A673 (cell line): ENCODE measurements around the gene ATG14. TPM values are rescaled to one million over a fixed set of nuclear protein-coding genes. Genes with fewer than 3 reads are reported as not detected.

ENCODE experiments used
- BruUV-seq: library from RNA; stranded (reverse); fragments of 400-500 nt; replicated peaks from 2 replicates; lab custom pipeline; 2021; lab: Mats Ljungman, UMichigan
- CTCF ChIA-PET: fragments of 300-600 bp; sonication (Branson Sonifier 250); formaldehyde crosslinking; loops from one replicate; lab custom pipeline; 2022; ENCODE audit warnings: antibody characterized with exemption; lab: Charles Lee
- POLR2A ChIA-PET: fragments of 300-600 bp; sonication (Branson Sonifier 250); formaldehyde crosslinking; loops from one replicate; lab custom pipeline; 2022; ENCODE audit warnings: antibody characterized with exemption; ENCODE audit not compliant: low non-redundant PET; lab: Charles Lee
- DNase-seq: peaks from one replicate; pipeline ENCODE4 v3.0.0-alpha.2; 2015; ENCODE audit warnings: low spot score
- H3K27ac ChIP-seq: fragments of 200-600 bp; sonication (generic); 2 replicates; pipeline ENCODE4 v1.5.1; 2016; ENCODE audit warnings: mixed run types, low read depth, mild to moderate bottlenecking, mixed read lengths, antibody characterized with exemption, low read length; ENCODE audit not compliant: poor library complexity, severe bottlenecking
- H3K27me3 ChIP-seq: fragments of 200-600 bp; sonication (generic); replicated peaks from 2 replicates; pipeline ENCODE4 v1.6.1; 2017; ENCODE audit warnings: mixed run types, low read depth, mild to moderate bottlenecking, mixed read lengths, antibody characterized with exemption, low read length; ENCODE audit not compliant: insufficient read depth, poor library complexity
- H3K36me3 ChIP-seq: fragments of 200-600 bp; sonication (generic); 2 replicates; pipeline ENCODE4 v1.6.1; 2016; ENCODE audit warnings: mixed run types, mild to moderate bottlenecking, mixed read lengths, antibody characterized with exemption, low read length; ENCODE audit not compliant: insufficient read depth, poor library complexity, severe bottlenecking
- H3K4me1 ChIP-seq: fragments of 200-600 bp; sonication (generic); 2 replicates; pipeline ENCODE4 v1.6.1; 2017; ENCODE audit warnings: mixed run types, mild to moderate bottlenecking, mixed read lengths, antibody characterized with exemption, low read length; ENCODE audit not compliant: insufficient read depth, poor library complexity, severe bottlenecking
- H3K4me3 ChIP-seq: fragments of 200-600 bp; sonication (generic); 2 replicates; pipeline ENCODE4 v1.5.1; 2016; ENCODE audit warnings: low read depth, mixed run types, mild to moderate bottlenecking, mixed read lengths, low read length; ENCODE audit not compliant: poor library complexity, severe bottlenecking
- H3K9me3 ChIP-seq: fragments of 200-600 bp; sonication (generic); 2 replicates; pipeline ENCODE4 v1.6.1; 2016; ENCODE audit warnings: mixed run types, low read depth, mild to moderate bottlenecking, mixed read lengths, antibody characterized with exemption, low read length; ENCODE audit not compliant: poor library complexity, severe bottlenecking
- CTCF ChIP-seq: fragments of 300-800, 200-600 bp; sonication (generic); conservative IDR thresholded peaks from 2 replicates; pipeline ENCODE4 v1.5.1; 2017; ENCODE audit warnings: low read depth, mild to moderate bottlenecking, antibody characterized with exemption, low read length, moderate library complexity, mixed read lengths
- EZH2 ChIP-seq: fragments of 200-600 bp; sonication (generic); IDR thresholded peaks from 2 replicates; pipeline ENCODE4 v1.6.1; 2017; ENCODE audit warnings: borderline replicate concordance, low read depth, mild to moderate bottlenecking, mixed read lengths, antibody characterized with exemption, low read length; ENCODE audit not compliant: poor library complexity, severe bottlenecking
- intact Hi-C: fragments of 100-400 bp; cut with micrococcal nuclease; formaldehyde crosslinking; loops from one replicate; pipeline ENCODE4 v1.10.0; 2022; ENCODE audit not compliant: unreplicated experiment
- total RNA-seq: library from RNA; stranded (reverse); gene quantifications from 2 replicates; pipeline ENCODE4 v1.2.3, GENCODE V29; 2021

ATG14 gene
- total RNA-seq, 1 experiment from 2014 or later: 10.4 TPM

- intact Hi-C loops: no loop called here
- DNase-seq: no peak
- Histone ChIP-seq H3K4me3 (no peak overlapping the region), H3K9me3 (no peaks in the 10 kb centered on the region), H3K4me1 (no peaks in the 10 kb centered on the region), H3K36me3 (peaks cover 2% of the 10 kb centered on the region), H3K27me3 (no peaks in the 10 kb centered on the region), H3K27ac (no peak overlapping the region)
- POLR2A ChIA-PET: no interaction called here
- CTCF ChIA-PET: no interaction called here
- BruUV-seq: no TSS peak
- TF ChIP-seq CTCF: no peak
- TF ChIP-seq EZH2: no peak
Measured at GRCh38 chr14:55372825-55373224, 38.8 kb downstream of the ATG14 start.

GRCh38 chr14:55372423-55372822, 39.2 kb downstream of the ATG14 start:
- Histone ChIP-seq H3K36me3 (peaks cover 2% of the 10 kb centered on the region), H3K27ac (no peak overlapping the region), H3K9me3 (no peaks in the 10 kb centered on the region), H3K4me1 (no peaks in the 10 kb centered on the region), H3K4me3 (no peak overlapping the region), H3K27me3 (no peaks in the 10 kb centered on the region)
- intact Hi-C loops: no loop called here
- ChIA-PET CTCF (interaction anchor here (0.6 kb wide), 1 partner anchor 18 kb away, joined by 3 read pairs; no protein-coding TSS in a partner anchor), POLR2A (no interaction called here)
- no peak for DNase-seq
- no TSS peak for BruUV-seq
- TF ChIP-seq CTCF: no peak
- no peak for TF ChIP-seq EZH2

- Histone ChIP-seq H3K4me1 (no peaks in the 10 kb centered on the region), H3K36me3 (peaks cover 2% of the 10 kb centered on the region), H3K4me3 (no peak overlapping the region), H3K9me3 (no peaks in the 10 kb centered on the region), H3K27ac (no peak overlapping the region), H3K27me3 (no peaks in the 10 kb centered on the region)
- CTCF ChIA-PET: no interaction called here
- TF ChIP-seq CTCF: no peak
- DNase-seq: no peak
- intact Hi-C loops: no loop called here
- BruUV-seq: no TSS peak
- POLR2A ChIA-PET: no interaction called here
Measured at GRCh38 chr14:55370883-55371455, 40.7 kb downstream of the ATG14 start.
